ENCODE data around the gene SFXN3.

DNA sequence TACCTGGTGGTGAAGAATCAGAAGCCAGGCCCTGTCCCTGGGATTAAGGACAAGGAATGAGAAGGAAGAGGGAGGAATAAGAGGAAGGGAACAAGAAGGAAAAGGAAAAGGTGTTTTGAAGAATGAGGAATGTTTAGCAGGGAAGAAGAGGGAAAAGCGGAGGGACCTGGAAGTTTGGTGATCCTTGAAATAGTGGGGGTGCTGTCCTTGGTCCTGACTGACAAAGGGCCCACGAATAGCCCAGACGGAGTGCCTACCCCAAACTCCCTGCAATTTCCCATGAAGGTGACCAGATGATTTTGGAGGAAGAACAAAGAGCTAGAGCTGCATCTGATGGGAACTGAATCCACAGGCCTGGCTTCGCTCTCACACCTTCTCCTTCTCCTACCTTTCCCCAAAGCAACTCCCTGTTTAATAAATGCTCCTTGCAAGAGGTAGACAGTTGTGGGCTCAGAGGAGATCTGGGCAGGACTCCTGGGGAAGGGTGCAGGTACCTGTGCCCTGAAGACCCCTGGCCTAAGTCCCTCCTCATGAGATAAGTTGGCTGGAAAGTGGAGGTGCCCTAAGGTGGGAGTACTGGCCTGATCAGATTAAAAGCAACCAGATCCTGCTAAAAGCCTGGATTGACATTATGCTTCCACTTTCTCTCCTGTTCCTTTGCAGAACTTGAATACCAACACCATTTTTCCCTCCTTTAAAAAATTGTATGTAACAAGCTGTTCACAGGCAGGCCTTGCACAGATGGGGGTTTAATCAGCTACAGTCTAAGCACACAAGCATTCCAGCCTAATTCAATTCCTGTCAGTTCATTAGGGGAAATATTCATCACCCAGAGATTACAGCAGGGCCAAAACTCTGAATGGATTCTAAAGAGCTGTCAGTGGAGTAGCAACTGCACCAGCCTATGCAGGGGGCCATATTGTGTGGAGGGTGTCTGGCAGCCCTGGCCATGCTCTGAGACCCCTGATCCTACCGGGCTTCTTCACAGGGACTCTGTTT is 50.2 kb downstream of the SFXN3 start:
- TF ChIP-seq, protein P1, sequence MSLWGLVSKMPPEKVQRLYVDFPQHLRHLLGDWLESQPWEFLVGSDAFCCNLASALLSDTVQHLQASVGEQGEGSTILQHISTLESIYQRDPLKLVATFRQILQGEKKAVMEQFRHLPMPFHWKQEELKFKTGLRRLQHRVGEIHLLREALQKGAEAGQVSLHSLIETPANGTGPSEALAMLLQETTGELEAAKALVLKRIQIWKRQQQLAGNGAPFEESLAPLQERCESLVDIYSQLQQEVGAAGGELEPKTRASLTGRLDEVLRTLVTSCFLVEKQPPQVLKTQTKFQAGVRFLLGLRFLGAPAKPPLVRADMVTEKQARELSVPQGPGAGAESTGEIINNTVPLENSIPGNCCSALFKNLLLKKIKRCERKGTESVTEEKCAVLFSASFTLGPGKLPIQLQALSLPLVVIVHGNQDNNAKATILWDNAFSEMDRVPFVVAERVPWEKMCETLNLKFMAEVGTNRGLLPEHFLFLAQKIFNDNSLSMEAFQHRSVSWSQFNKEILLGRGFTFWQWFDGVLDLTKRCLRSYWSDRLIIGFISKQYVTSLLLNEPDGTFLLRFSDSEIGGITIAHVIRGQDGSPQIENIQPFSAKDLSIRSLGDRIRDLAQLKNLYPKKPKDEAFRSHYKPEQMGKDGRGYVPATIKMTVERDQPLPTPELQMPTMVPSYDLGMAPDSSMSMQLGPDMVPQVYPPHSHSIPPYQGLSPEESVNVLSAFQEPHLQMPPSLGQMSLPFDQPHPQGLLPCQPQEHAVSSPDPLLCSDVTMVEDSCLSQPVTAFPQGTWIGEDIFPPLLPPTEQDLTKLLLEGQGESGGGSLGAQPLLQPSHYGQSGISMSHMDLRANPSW (CRISPR knock-in tag; conservative IDR thresholded peaks at IDR 0.05; ENCODE audit: low read depth): no peak
- TF ChIP-seq, protein P2, sequence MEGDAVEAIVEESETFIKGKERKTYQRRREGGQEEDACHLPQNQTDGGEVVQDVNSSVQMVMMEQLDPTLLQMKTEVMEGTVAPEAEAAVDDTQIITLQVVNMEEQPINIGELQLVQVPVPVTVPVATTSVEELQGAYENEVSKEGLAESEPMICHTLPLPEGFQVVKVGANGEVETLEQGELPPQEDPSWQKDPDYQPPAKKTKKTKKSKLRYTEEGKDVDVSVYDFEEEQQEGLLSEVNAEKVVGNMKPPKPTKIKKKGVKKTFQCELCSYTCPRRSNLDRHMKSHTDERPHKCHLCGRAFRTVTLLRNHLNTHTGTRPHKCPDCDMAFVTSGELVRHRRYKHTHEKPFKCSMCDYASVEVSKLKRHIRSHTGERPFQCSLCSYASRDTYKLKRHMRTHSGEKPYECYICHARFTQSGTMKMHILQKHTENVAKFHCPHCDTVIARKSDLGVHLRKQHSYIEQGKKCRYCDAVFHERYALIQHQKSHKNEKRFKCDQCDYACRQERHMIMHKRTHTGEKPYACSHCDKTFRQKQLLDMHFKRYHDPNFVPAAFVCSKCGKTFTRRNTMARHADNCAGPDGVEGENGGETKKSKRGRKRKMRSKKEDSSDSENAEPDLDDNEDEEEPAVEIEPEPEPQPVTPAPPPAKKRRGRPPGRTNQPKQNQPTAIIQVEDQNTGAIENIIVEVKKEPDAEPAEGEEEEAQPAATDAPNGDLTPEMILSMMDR (IDR thresholded peaks at IDR 0.05): no peak
- TF ChIP-seq GABPB1 (CRISPR knock-in tag; IDR thresholded peaks at IDR 0.05) (no peak), IRF2 (CRISPR knock-in tag; IDR thresholded peaks at IDR 0.05; ENCODE audit: borderline replicate concordance, low read depth) (no peak)

Measured in WTC11 (cell line).